HS-5 (cell line): ENCODE data around the gene CHRND.
"Not testable (repeated sequence)": the region's sequence is repeated elsewhere in the genome, so short reads cannot be mapped to it uniquely, and the experiment has no call there.

ENCODE experiments used
- DNase-seq: peaks from one replicate; pipeline ENCODE4 v3.0.0-alpha.2; 2012; ENCODE audit warnings: low read depth

The CHRND gene

DNA sequence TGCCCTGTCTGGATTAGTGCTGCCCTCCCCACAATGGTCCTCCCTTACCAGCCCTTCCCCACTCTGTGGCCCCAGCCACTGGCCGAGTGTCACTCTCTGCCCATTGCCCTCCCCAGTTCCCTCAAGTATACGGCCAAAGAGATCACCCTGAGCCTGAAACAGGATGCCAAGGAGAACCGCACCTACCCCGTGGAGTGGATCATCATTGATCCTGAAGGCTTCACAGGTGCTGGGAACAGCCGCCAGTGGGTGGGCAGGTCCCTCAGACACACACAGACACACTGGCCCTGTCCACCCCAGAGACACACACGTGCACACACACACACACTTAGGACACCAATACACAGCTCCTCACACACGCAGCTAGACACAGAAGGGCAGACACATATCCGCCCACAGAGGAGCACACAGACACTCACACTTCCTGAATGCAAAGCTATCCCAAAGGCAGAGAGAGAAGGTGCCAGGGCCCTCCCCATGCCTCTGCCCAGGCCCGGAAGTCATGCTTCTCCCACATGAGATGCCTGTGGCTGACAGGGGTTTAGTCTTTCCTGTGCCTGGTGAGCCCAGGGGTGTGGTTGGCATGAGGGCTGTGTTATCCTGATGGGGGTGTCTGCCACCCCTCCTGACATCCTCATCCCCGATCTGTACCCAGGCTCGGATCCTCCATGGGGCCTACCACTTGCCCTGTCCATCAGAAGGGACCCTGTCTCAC is 2.9 kb downstream of the CHRND start:
- no peak for DNase-seq

GRCh38 chr2:232529806-232530547 is 4.0 kb downstream of the CHRND start:
- DNase-seq, result no peak

- DNase-seq, result no peak
These were observed 4.8 kb downstream of the CHRND start for GRCh38 chr2:232530626-232531260.

GRCh38 chr2:232532419-232532818 is 6.5 kb downstream of the CHRND start:
- no peak for DNase-seq

DNA sequence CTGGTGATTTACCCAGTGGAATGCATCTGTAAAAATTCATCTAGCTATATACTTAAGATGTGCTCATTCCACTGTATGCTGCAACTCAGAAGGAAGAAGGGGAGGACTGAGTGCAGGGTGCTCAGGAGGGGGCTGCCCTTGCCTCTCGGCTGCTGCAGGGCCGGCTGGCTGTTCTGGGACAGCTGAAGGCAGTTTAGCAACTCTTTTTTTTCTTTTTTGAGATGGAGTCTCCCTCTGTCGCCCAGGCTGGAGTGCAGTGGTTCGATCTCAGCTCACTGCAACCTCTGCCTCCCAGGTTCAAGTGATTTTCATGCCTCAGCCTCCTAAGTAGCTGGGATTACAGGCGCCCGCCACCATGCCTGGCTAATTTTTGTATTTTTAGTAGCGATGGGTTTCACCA is 6.9 kb downstream of the CHRND start:
- not testable (repeated sequence) for DNase-seq

GRCh38 chr2:232533944-232534710 is 8.2 kb downstream of the CHRND start:
- no peak for DNase-seq

DNA sequence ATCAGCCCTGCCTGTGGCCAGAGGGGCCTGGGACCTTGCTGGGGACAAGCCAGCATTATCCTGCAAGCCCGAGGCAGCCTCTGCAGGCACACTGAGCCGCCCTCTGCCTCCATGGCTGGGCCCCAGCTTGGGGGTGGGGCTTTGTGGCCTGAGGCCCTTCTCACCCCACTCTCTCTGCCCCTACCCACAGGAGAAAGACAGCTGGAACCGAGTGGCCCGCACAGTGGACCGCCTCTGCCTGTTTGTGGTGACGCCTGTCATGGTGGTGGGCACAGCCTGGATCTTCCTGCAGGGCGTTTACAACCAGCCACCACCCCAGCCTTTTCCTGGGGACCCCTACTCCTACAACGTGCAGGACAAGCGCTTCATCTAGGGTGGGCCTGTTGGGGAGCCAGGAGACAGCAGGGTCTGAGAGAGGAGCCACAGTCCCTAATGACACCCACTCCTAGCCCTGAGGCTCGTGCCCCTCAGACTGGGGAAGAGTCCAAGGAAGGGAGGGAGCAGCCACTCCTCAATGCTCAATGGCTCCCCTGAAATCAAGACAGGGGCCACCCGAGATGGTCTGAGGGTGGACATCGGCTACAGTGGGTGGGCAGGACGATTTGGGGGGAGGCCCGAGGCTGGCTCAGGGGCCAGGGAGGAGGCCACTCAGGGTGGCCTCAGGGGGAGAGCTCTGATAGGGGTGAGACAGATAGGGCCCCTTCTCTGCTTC is 9.1 kb downstream of the CHRND start:
- DNase-seq, result no peak

DNA sequence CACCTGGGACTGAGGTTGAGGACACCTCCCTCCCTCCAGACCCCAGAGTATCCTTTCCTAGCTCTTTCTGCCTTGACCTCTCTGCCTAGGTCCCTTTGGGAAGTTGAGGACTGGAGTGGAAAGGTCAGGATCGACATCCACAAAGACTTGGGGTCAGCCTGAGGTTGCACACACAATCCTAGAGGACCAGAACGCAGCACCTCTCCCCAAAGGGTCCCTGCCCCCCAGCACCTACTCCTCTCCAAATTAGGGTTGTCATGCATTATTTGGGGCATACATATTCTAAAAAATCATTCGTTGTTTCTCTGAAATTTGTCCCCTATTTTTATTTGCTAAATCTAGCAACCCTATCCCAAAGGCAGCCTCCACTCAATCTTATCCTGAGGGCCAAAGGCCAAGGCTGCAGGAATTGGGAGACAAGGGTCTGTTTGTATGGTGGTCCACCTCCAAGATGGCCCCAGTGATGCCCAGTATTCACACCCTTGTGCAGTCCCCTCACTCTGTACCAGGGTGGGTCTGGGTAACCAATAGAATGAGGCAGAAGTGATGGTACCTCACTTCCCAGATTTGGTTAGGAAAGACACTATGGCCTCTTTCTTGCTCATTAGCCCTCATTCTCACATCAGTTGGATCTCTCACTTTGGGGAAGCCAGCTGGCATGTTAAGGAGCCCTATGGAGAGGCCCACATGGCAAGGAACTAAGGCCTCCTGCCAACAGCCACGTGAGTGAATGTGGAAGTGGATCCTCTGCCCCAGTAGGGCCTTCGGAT is 10.0 kb downstream of the CHRND start:
- no peak for DNase-seq

DNA sequence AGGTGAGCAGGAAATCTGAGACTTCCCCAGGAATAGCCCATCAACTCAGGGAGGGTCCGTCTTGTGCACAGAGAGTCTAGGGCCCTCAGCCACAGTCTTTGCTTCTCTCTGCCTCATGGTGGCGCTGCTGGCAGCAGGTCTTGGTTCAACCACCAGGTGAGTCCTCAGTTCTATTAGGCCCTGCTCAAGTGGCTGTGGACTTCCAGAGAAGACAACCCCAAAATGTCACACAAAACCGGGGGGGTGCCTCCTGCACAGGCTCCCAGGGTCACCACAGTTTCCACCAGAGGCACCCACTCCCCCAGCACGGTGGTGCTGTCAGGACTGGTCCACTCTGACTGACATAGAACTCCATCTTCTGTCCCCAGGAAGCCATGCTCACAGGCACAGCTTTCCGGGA is 11.1 kb downstream of the CHRND start:
- no peak for DNase-seq

- no peak for DNase-seq
These were observed 11.5 kb downstream of the CHRND start for GRCh38 chr2:232537499-232537898.

DNA sequence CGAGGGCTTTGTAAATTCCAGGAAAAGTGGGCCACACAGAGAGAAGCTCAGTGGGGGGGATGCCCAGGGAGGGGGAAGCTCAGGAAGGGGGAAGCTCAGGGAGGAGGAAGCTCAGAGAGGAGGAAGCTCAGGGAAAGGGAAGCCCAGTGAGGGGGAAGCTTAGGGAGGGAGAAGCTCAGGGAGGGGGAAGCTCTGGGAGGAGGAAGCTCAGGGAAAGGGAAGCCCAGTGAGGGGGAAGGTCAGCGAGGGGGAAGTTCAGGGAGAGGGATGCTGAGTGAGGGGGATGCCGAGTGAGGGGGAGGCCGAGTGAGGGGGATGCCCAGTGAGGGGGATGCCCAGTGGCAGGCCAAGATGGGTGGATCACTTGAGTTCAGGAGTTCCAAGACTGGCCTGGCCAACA is 12.7 kb downstream of the CHRND start:
- no peak for DNase-seq

GRCh38 chr2:232539298-232540231 is 13.6 kb downstream of the CHRND start, which contains the start of gene CHRNG:
Gene CHRNG, plus strand, starts transcription at chr2:232539692. Its CDS starts 56 bp downstream, at chr2:232539748.
- no peak for DNase-seq

DNA sequence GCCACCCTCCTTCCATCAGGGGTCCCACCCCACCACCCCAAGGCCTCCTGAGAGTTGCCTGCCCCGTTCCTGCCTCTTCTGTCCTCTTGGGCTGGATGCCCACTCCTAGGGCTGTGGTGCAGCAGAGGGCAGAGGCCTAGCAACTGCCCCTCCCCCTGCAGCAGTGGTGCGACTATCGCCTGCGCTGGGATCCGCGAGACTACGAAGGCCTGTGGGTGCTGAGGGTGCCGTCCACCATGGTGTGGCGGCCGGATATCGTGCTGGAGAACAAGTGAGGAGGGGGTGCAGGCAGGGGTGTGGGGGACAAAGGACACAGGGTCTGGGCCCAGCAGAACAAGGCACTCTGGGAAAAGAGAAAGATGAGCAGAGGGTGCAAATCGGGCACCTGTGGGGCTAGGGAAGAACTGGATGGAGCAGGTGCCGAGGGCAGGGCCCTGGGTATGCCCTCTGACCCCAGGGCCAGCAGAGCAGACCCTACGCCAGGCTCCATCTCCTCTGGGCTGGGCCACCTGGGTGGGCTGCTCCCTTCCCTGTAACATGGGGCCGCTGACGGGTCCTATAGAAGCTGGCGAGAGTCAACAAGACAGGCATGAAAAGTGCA is 14.6 kb downstream of the CHRND start:
- DNase-seq, result no peak

DNA sequence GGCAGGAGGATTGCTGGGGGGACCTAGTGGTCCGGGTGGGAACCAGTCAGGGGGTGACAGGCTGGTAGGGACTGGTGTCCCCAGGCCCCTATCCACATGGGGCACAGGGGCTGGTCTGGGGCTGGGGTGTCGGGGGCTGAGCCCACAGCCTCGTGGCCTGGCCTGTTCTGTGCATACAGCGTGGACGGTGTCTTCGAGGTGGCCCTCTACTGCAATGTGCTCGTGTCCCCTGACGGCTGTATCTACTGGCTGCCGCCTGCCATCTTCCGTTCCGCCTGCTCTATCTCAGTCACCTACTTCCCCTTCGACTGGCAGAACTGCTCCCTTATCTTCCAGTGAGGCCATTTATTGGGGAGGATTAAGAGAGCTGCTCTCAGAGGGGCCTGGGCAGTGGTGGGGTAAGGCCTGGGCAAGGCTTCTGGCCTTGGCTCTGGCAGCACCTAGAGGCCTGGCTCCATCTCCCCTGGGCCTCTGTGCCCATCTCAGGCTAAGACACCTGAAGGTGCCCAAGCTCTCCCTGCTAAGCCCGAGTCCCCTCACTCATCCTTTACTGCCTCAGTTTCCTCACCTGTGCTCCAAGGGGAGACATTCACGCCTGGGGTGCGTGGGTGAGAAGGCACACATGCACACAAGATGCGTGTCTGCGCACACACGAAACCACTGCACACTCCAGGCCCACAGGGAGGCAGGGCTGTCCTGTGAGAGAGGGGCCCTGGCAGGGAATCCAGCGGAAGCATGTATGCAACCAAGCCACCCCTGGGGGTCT is 15.4 kb downstream of the CHRND start:
- no peak for DNase-seq

DNA sequence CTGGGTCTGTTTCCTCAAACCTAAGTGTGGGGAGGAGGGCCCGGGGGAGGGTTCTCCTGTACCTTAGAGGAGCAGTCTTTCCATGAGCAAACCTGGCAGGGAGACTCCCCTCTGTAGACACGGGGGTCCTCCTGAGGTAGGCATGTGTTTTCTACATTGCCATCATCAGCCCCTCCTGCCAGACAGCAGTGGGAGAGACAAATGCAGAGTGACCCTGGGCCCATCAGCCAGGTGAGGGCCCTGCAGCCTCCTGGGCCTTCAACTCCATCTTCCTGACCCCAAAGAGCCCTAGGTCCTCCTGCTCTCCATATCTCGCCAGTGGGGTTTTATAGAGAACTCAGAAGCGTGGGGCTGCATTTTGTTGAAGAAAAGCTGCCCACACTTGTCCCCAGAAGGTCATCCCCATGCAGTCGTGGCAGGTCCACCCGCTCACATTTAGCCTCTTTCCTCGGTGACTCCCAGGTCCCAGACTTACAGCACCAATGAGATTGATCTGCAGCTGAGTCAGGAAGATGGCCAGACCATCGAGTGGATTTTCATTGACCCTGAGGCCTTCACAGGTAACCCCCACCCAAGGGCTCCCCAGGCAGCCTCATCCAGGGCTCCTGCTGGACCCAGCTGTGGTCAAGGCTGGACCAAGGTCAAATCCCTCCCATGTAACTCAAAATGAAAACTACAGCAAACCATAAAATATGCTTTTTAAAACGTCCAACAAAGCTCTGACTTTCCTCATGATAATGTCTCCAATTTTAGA is 16.2 kb downstream of the CHRND start:
- DNase-seq, result no peak

DNA sequence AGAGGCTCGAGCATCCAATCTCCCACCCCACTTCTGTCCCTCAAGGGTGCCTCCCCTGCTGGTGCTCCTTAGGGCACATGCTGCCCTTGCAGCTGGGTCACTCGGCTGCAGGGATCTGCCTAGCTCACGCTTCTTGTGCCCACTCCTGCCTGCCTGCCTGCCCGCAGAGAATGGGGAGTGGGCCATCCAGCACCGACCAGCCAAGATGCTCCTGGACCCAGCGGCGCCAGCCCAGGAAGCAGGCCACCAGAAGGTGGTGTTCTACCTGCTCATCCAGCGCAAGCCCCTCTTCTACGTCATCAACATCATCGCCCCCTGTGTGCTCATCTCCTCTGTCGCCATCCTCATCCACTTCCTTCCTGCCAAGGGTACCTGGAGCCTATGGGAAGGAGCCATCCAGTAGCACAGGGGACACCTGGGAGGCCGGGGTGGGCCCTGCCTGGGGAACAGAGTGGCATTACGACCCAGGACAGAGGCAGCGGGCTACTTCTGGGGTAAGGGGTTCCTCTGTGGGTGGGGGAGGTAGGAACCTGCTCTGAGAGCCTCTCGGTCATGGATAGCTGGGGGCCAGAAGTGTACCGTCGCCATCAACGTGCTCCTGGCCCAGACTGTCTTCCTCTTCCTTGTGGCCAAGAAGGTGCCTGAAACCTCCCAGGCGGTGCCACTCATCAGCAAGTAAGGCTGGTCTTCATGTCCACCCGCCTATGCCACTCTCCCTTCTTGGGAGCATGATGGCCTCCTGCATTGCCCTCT is 16.9 kb downstream of the CHRND start:
- no peak for DNase-seq

DNA sequence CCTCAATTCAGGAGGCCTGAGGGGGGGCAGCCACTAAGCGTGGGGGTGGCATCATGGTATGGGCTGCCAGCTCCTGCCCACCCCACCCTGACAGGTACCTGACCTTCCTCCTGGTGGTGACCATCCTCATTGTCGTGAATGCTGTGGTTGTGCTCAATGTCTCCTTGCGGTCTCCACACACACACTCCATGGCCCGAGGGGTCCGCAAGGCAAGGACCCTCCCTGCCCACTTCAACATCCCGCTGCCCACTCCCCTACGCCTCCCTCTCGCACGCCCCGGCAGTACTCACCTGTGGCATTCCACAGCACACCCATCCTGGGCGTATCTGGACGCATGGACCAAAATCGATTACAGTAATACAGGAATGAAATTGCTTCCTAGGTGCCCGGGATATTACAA is 17.5 kb downstream of the CHRND start:
- no peak for DNase-seq
